Measurements from ENCODE around the gene TRABD2B. TPM values are rescaled to one million over a fixed set of nuclear protein-coding genes. Genes with fewer than 3 reads are reported as not detected.
A peak's percentile ranks its signal among the peaks of the same experiment; 100 is the strongest.

The TRABD2B gene
- total RNA-seq, 1 experiment from 2014 or later: not detected

DNA sequence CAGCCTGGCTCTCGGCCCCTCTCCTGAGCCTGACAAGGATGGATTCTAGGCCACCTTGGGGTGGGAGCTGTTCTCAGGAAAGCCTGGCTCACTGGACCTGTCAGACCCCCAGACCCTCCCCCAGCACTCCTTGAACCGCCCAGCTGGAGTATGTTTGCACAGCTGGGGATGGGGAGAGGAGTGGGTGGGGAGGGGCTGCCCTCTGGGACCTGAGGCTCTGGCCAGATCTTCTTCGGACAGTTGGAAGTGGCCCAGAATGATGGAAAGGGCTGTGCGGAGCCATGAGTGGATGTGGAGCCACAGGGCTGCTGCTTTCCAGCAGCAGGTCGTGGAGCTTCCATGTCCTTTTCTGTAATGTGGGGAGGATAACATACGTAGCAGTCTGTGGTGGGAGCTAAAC is 43.0 kb upstream of the TRABD2B start:
- Histone ChIP-seq H3K27ac (ENCODE audit: low read depth, low read length, poor library complexity, severe bottlenecking) (no peak overlapping the region), H3K36me3 (ENCODE audit: insufficient read depth, low read length, poor library complexity, severe bottlenecking) (no peaks in the 10 kb centered on the region), H3K4me1 (ENCODE audit: insufficient read depth, low read length, poor library complexity, severe bottlenecking) (peaks cover 7% of the 10 kb centered on the region), H3K4me3 (ENCODE audit: low read depth, low read length, poor library complexity, severe bottlenecking) (no peak overlapping the region), H3K9me3 (ENCODE audit: low read depth, low read length, poor library complexity, severe bottlenecking) (no peaks in the 10 kb centered on the region), H3K27me3 (replicated peaks; ENCODE audit: insufficient read depth, low read depth, low read length, poor library complexity) (peaks cover 5% of the 10 kb centered on the region)
- no peak for TF ChIP-seq EZH2 (IDR thresholded peaks at IDR 0.05; ENCODE audit: borderline replicate concordance, low read depth, low read length, poor library complexity, severe bottlenecking)
- TF ChIP-seq, protein P1, sequence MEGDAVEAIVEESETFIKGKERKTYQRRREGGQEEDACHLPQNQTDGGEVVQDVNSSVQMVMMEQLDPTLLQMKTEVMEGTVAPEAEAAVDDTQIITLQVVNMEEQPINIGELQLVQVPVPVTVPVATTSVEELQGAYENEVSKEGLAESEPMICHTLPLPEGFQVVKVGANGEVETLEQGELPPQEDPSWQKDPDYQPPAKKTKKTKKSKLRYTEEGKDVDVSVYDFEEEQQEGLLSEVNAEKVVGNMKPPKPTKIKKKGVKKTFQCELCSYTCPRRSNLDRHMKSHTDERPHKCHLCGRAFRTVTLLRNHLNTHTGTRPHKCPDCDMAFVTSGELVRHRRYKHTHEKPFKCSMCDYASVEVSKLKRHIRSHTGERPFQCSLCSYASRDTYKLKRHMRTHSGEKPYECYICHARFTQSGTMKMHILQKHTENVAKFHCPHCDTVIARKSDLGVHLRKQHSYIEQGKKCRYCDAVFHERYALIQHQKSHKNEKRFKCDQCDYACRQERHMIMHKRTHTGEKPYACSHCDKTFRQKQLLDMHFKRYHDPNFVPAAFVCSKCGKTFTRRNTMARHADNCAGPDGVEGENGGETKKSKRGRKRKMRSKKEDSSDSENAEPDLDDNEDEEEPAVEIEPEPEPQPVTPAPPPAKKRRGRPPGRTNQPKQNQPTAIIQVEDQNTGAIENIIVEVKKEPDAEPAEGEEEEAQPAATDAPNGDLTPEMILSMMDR (conservative IDR thresholded peaks at IDR 0.05; ENCODE audit: low read depth, low read length): no peak
- POLR2A ChIA-PET (ENCODE audit: low non-redundant PET): no interaction called here
- intact Hi-C loops (cut with micrococcal nuclease; ENCODE audit: unreplicated experiment): no loop called here
- no peak for DNase-seq (ENCODE audit: low spot score)
- CTCF ChIA-PET: interaction anchor here (0.6 kb wide), 1 partner anchor 70 kb away, joined by 3 read pairs; no protein-coding TSS in a partner anchor
- no TSS peak for BruUV-seq (replicated peaks)

- Histone ChIP-seq H3K4me3 (ENCODE audit: low read depth, low read length, poor library complexity, severe bottlenecking) (no peak overlapping the region), H3K9me3 (ENCODE audit: low read depth, low read length, poor library complexity, severe bottlenecking) (no peaks in the 10 kb centered on the region), H3K36me3 (ENCODE audit: insufficient read depth, low read length, poor library complexity, severe bottlenecking) (no peaks in the 10 kb centered on the region), H3K27me3 (replicated peaks; ENCODE audit: insufficient read depth, low read depth, low read length, poor library complexity) (peaks cover 5% of the 10 kb centered on the region), H3K27ac (ENCODE audit: low read depth, low read length, poor library complexity, severe bottlenecking) (no peak overlapping the region), H3K4me1 (ENCODE audit: insufficient read depth, low read length, poor library complexity, severe bottlenecking) (peaks cover 7% of the 10 kb centered on the region)
- no peak for TF ChIP-seq EZH2 (IDR thresholded peaks at IDR 0.05; ENCODE audit: borderline replicate concordance, low read depth, low read length, poor library complexity, severe bottlenecking)
- TF ChIP-seq, protein P1 (conservative IDR thresholded peaks at IDR 0.05; ENCODE audit: low read depth, low read length): no peak
- DNase-seq (ENCODE audit: low spot score): peak; percentile 83
- ChIA-PET CTCF (interaction anchor here (0.6 to 0.8 kb wide), 2 partner anchors 71 to 329 kb away, joined by 3 to 6 read pairs; no protein-coding TSS in a partner anchor), POLR2A (ENCODE audit: low non-redundant PET) (no interaction called here)
- no TSS peak for BruUV-seq (replicated peaks)
- intact Hi-C loops (cut with micrococcal nuclease; ENCODE audit: unreplicated experiment): no loop called here
Measured at GRCh38 chr1:48039088-48040054, 42.2 kb upstream of the TRABD2B start.

GRCh38 chr1:48038270-48038767 is 41.1 kb upstream of the TRABD2B start:
- ChIA-PET POLR2A (ENCODE audit: low non-redundant PET) (no interaction called here), CTCF (no interaction called here)
- no peaks in the 10 kb centered on the region for H3K9me3 ChIP-seq (ENCODE audit: low read depth, low read length, poor library complexity, severe bottlenecking)
- DNase-seq (ENCODE audit: low spot score): no peak
- intact Hi-C loops (cut with micrococcal nuclease; ENCODE audit: unreplicated experiment): no loop called here
- no peak overlapping the region for H3K27ac ChIP-seq (ENCODE audit: low read depth, low read length, poor library complexity, severe bottlenecking)
- peaks cover 5% of the 10 kb centered on the region for H3K27me3 ChIP-seq (replicated peaks; ENCODE audit: insufficient read depth, low read depth, low read length, poor library complexity)
- peaks cover 7% of the 10 kb centered on the region for H3K4me1 ChIP-seq (ENCODE audit: insufficient read depth, low read length, poor library complexity, severe bottlenecking)
- no TSS peak for BruUV-seq (replicated peaks)
- TF ChIP-seq, protein P1 (conservative IDR thresholded peaks at IDR 0.05; ENCODE audit: low read depth, low read length): no peak
- TF ChIP-seq EZH2 (IDR thresholded peaks at IDR 0.05; ENCODE audit: borderline replicate concordance, low read depth, low read length, poor library complexity, severe bottlenecking): no peak
- no peak overlapping the region for H3K4me3 ChIP-seq (ENCODE audit: low read depth, low read length, poor library complexity, severe bottlenecking)
- H3K36me3 ChIP-seq (ENCODE audit: insufficient read depth, low read length, poor library complexity, severe bottlenecking): no peaks in the 10 kb centered on the region

Data from A673 (cell line).